Fibroblast of the aortic adventitia (primary cell): Measurements from ENCODE around the gene PILRB. TPM values are rescaled to one million over a fixed set of nuclear protein-coding genes. Genes with fewer than 3 reads are reported as not detected.
"Not testable (repeated sequence)": the region's sequence is repeated elsewhere in the genome, so short reads cannot be mapped to it uniquely, and the experiment has no call there.

ENCODE experiments used
- DNase-seq: peaks from one replicate; pipeline ENCODE4 v3.0.0-alpha.2; 2010; ENCODE audit warnings: low read depth
- H3K4me3 ChIP-seq: 2 replicates; pipeline ENCODE4 v1.5.1; 2011; ENCODE audit warnings: low read depth, mild to moderate bottlenecking, control low read depth, low read length, moderate library complexity
- CTCF ChIP-seq: IDR thresholded peaks from 2 replicates; pipeline ENCODE4 v1.5.1; 2011; ENCODE audit warnings: mild to moderate bottlenecking, low read length, control low read depth, inconsistent platforms; ENCODE audit not compliant: insufficient read depth
- total RNA-seq: library from RNA; depleted of rRNA; stranded (reverse); fragments of >200 nt; gene quantifications from 2 replicates; pipeline ENCODE4 v1.2.3, GENCODE V29; 2012; ENCODE audit warnings: low replicate concordance

Gene PILRB
- total RNA-seq, 1 donor: 8.1 TPM

- H3K4me3 ChIP-seq: no peak overlapping the region
- no peak for DNase-seq
- no peak for TF ChIP-seq CTCF
These were observed 16.7 kb downstream of the PILRB start for GRCh38 chr7:100374601-100375000.

- no peak for TF ChIP-seq CTCF
- H3K4me3 ChIP-seq: no peak overlapping the region
These were observed 18.1 kb downstream of the PILRB start for GRCh38 chr7:100376066-100376465.

GRCh38 chr7:100378114-100378755, 20.3 kb downstream of the PILRB start:
- H3K4me3 ChIP-seq: no peak overlapping the region
- no peak for TF ChIP-seq CTCF
- DNase-seq: no peak

More at GRCh38 chr7:100376066-100376465, 18.1 kb downstream of the PILRB start:
- DNase-seq: no peak

GRCh38 chr7:100380196-100380595, 22.3 kb downstream of the PILRB start:
- TF ChIP-seq CTCF: no peak
- no peak for DNase-seq
- no peak overlapping the region for H3K4me3 ChIP-seq

- DNase-seq, H3K4me3 ChIP-seq: not testable (repeated sequence)
These were observed 23.8 kb downstream of the PILRB start for GRCh38 chr7:100381531-100382233.

GRCh38 chr7:100382234-100382853, 24.4 kb downstream of the PILRB start:
- not testable (repeated sequence) for DNase-seq, H3K4me3 ChIP-seq

GRCh38 chr7:100384628-100385294, 26.8 kb downstream of the PILRB start:
- TF ChIP-seq CTCF: no peak
- H3K4me3 ChIP-seq: no peak overlapping the region
- no peak for DNase-seq
